GM23338 (cell line): ENCODE data around the gene PXDN. TPM values are rescaled to one million over a fixed set of nuclear protein-coding genes. Genes with fewer than 3 reads are reported as not detected.

ENCODE experiments used
- ATAC-seq: fragments of 200-7000 bp; cut with Tn5 transposase; 3 replicates; pipeline ENCODE4 v1.9.1; 2020
- DNase-seq: peaks from one replicate; pipeline ENCODE4 v3.0.0-alpha.2; 2015; ENCODE audit warnings: low spot score
- H2AFZ ChIP-seq: fragments of 200-600 bp; sonication (generic); 2 replicates; pipeline ENCODE4 v1.8.0; 2016; ENCODE audit warnings: antibody characterized with exemption, mild to moderate bottlenecking, moderate library complexity
- H3F3A ChIP-seq: fragments of 200-600 bp; sonication (generic); replicated peaks from 2 replicates; pipeline ENCODE4 v1.8.0; 2017; ENCODE audit warnings: antibody characterized with exemption, mixed run types, low read depth
- H3K27ac ChIP-seq: fragments of 200-600 bp; sonication (generic); 2 replicates; pipeline ENCODE4 v1.6.1; 2016; ENCODE audit warnings: low read depth
- H3K27me3 ChIP-seq: fragments of 200-600 bp; sonication (generic); 2 replicates; pipeline ENCODE4 v1.8.0; 2016; ENCODE audit warnings: mild to moderate bottlenecking, mixed run types, moderate library complexity; ENCODE audit not compliant: insufficient read depth
- H3K36me3 ChIP-seq: fragments of 200-600 bp; sonication (generic); 2 replicates; pipeline ENCODE4 v1.8.0; 2016; ENCODE audit warnings: mild to moderate bottlenecking; ENCODE audit not compliant: insufficient read depth
- H3K4me1 ChIP-seq: fragments of 200-600 bp; sonication (generic); 2 replicates; pipeline ENCODE4 v1.8.0; 2016; ENCODE audit warnings: mild to moderate bottlenecking, moderate library complexity; ENCODE audit not compliant: insufficient read depth
- H3K4me2 ChIP-seq: fragments of 200-600 bp; sonication (generic); 2 replicates; pipeline ENCODE4 v1.7.1; 2017; ENCODE audit warnings: mixed run types
- H3K4me3 ChIP-seq: fragments of 200-600 bp; sonication (generic); 2 replicates; pipeline ENCODE4 v1.6.1; 2016; ENCODE audit warnings: mixed run types
- H3K79me2 ChIP-seq: fragments of 200-600 bp; sonication (generic); replicated peaks from 2 replicates; pipeline ENCODE4 v1.8.0; 2017; ENCODE audit warnings: mild to moderate bottlenecking; ENCODE audit not compliant: insufficient read depth
- H3K9me2 ChIP-seq: fragments of 200-600 bp; sonication (generic); 2 replicates; pipeline ENCODE4 v1.8.0; 2017; ENCODE audit not compliant: insufficient read depth
- H4K20me1 ChIP-seq: fragments of 200-600 bp; sonication (generic); replicated peaks from 2 replicates; pipeline ENCODE4 v1.8.0; 2017; ENCODE audit warnings: mild to moderate bottlenecking; ENCODE audit not compliant: insufficient read depth
- H3K27ac Mint-ChIP-seq: 2 replicates; pipeline ENCODE4 v1.8.0; 2020; ENCODE audit warnings: inconsistent platforms, mild to moderate bottlenecking, moderate library complexity, mixed read lengths
- H3K27me3 Mint-ChIP-seq: 3 replicates; pipeline ENCODE4 v1.8.0; 2022; ENCODE audit warnings: low read depth, mild to moderate bottlenecking, moderate library complexity, mixed read lengths, inconsistent platforms; ENCODE audit not compliant: insufficient read depth, poor library complexity
- H3K36me3 Mint-ChIP-seq: 3 replicates; pipeline ENCODE4 v1.8.0; 2021; ENCODE audit warnings: low read depth, mild to moderate bottlenecking, inconsistent platforms, moderate library complexity, mixed read lengths
- H3K4me1 Mint-ChIP-seq: 3 replicates; pipeline ENCODE4 v1.8.0; 2020; ENCODE audit warnings: mild to moderate bottlenecking, inconsistent platforms, mixed read lengths
- H3K4me3 Mint-ChIP-seq: 3 replicates; pipeline ENCODE4 v1.8.0; 2021; ENCODE audit warnings: moderate library complexity, mild to moderate bottlenecking, inconsistent platforms, mixed read lengths
- H3K9me3 Mint-ChIP-seq: 3 replicates; pipeline ENCODE4 v1.8.0; 2020; ENCODE audit warnings: moderate library complexity, mild to moderate bottlenecking, inconsistent platforms, mixed read lengths
- CREB1 ChIP-seq: fragments of 250-450 bp; sonication (Bioruptor Pico); IDR thresholded peaks from 2 replicates; pipeline ENCODE4 v1.5.0; 2020; ENCODE audit warnings: low read depth, mild to moderate bottlenecking, moderate library complexity
- CTCF ChIP-seq, 2 experiments: fragments of 200-600 bp in 1 of 2; sonication (generic) in 1 of 2; conservative IDR thresholded peaks; 2 replicates each; pipeline versions ENCODE4 v1.5.1 to v1.6.1; 2016 to 2017; ENCODE audit warnings: antibody characterized with exemption in 2 of 2, low read depth in 2 of 2, mild to moderate bottlenecking in 2 of 2, moderate library complexity in 1 of 2
- ZNF331 ChIP-seq: fragments of 250-450 bp; sonication (Bioruptor Pico); IDR thresholded peaks from 2 replicates; pipeline ENCODE4 v1.5.0; 2020; ENCODE audit warnings: low read depth, mild to moderate bottlenecking, moderate library complexity
- ZNF462 ChIP-seq: fragments of 250-450 bp; sonication (Bioruptor Pico); IDR thresholded peaks from 2 replicates; pipeline ENCODE4 v1.5.0; 2020; ENCODE audit warnings: mild to moderate bottlenecking, moderate library complexity
- polyA plus RNA-seq: library from polyadenylated mRNA; unstranded; fragments of >200 nt; fragmentation: Nextera tagmentation; extraction: Ambion mirVana; gene quantifications from 2 replicates; pipeline ENCODE4 v1.2.1, GENCODE V29; 2016
- total RNA-seq: library from RNA; depleted of rRNA; stranded (reverse); fragments of >200 nt; shearing (Covaris generic); gene quantifications from 2 replicates; pipeline ENCODE4 v1.2.3, GENCODE V29; 2014

Gene PXDN
- total and polyA plus RNA-seq, 2 experiments from 2014 or later: 42.2 to 225 TPM

GRCh38 chr2:1728821-1729220 lies 15.5 kb downstream of the PXDN start:
- TF ChIP-seq CTCF (conservative IDR thresholded peaks at IDR 0.05; ENCODE audit: low read depth in 2 of 2) (no peak), CREB1 (CRISPR knock-in tag) (no peak), ZNF462 (CRISPR knock-in tag) (no peak), ZNF331 (CRISPR knock-in tag) (no peak)
- DNase-seq: peak; percentile 79
- Histone ChIP-seq H3K4me2 (peak overlapping the region; percentile 66), H3K36me3 (no peaks in the 10 kb centered on the region), H3K27ac (no peak overlapping the region; the same call in 1 of the 2 replicates), H3K4me3 (no peak overlapping the region), H3K79me2 (peaks cover 94% of the 10 kb centered on the region), H3F3A (0 out of 2 replicates have a peak, but pooled peaks cover 9% of the 10 kb centered on the region), H2AFZ (no peak overlapping the region), H4K20me1 (peaks cover 27% of the 10 kb centered on the region; the same call in 1 of the 2 replicates), H3K27me3 (no peaks in the 10 kb centered on the region), H3K9me2 (no peaks in the 10 kb centered on the region), H3K4me1 (peaks cover 37% of the 10 kb centered on the region)
- ATAC-seq: peak; percentile 82
- peaks cover 3% of the 10 kb centered on the region; the same call in 1 of the 3 replicates for H3K9me3 Mint-ChIP-seq
- H3K27ac Mint-ChIP-seq: peak overlapping the region; percentile 72
- peak overlapping the region; percentile 12; the same call in 1 of the 3 replicates for H3K4me3 Mint-ChIP-seq
- no peaks in the 10 kb centered on the region for H3K27me3 Mint-ChIP-seq
- peaks cover 58% of the 10 kb centered on the region for H3K4me1 Mint-ChIP-seq
- peaks cover 26% of the 10 kb centered on the region for H3K36me3 Mint-ChIP-seq
